ENCODE results near the gene NLRC5.

DNA sequence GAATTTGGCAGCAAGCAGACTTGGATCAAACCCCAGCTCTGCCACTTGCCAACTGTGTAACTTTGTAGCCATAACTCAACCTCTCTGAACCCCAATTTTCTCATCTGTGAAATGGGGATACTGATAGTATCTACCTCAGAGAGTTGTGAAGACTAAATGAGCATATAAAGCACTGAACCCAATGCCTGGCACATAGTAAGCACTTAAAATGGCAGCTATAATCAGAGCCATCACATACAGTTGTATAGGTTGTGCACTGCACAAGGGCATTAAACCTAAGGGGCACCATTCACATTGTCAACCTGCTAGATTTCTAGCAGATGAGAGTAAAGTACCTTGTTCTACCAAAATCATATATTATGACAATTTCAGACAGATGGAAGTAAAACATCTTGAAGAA, 92.4 kb downstream of the NLRC5 start:
- no peak for TF ChIP-seq SP2 (IDR thresholded peaks at IDR 0.05; ENCODE audit: extremely low read depth, low read depth, low read length, poor library complexity, severe bottlenecking)
- TF ChIP-seq POLR2AphosphoS5 (IDR thresholded peaks at IDR 0.05; ENCODE audit: control insufficient read depth, insufficient read depth, low read depth, low read length), result no peak
- no peak for TF ChIP-seq MAFG (tag; conservative IDR thresholded peaks at IDR 0.05)
- TF ChIP-seq, protein P1, sequence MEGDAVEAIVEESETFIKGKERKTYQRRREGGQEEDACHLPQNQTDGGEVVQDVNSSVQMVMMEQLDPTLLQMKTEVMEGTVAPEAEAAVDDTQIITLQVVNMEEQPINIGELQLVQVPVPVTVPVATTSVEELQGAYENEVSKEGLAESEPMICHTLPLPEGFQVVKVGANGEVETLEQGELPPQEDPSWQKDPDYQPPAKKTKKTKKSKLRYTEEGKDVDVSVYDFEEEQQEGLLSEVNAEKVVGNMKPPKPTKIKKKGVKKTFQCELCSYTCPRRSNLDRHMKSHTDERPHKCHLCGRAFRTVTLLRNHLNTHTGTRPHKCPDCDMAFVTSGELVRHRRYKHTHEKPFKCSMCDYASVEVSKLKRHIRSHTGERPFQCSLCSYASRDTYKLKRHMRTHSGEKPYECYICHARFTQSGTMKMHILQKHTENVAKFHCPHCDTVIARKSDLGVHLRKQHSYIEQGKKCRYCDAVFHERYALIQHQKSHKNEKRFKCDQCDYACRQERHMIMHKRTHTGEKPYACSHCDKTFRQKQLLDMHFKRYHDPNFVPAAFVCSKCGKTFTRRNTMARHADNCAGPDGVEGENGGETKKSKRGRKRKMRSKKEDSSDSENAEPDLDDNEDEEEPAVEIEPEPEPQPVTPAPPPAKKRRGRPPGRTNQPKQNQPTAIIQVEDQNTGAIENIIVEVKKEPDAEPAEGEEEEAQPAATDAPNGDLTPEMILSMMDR (IDR thresholded peaks at IDR 0.05 in 2 of 3, conservative IDR thresholded peaks at IDR 0.05 in 1 of 3; ENCODE audit: insufficient read depth in 2 of 3, low read depth in 1 of 3, low read length in 3 of 3), result no peak
